IMR-90 (cell line): ENCODE measurements around the gene SFTA2.

Experiments used
- BHLHE40 ChIP-seq: fragments of 150-350 bp; IDR thresholded peaks from 2 replicates; pipeline ENCODE4 v1.6.1; 2016; ENCODE audit warnings: mild to moderate bottlenecking, low read depth, low read length
- CHD1 ChIP-seq: IDR thresholded peaks from 2 replicates; pipeline ENCODE4 v1.6.1; 2012; ENCODE audit warnings: low read depth, low read length, improper control_type of control experiment
- MXI1 ChIP-seq: IDR thresholded peaks from 2 replicates; pipeline ENCODE4 v1.6.1; 2012; ENCODE audit warnings: low read depth, mild to moderate bottlenecking, low read length, moderate library complexity, borderline replicate concordance
- NFE2L2 ChIP-seq: fragments of 150-350 bp; IDR thresholded peaks from 2 replicates; pipeline ENCODE4 v1.6.1; 2016; ENCODE audit warnings: low read depth, mild to moderate bottlenecking, low read length
- POLR2A ChIP-seq: IDR thresholded peaks from 2 replicates; pipeline ENCODE4 v1.6.1; 2012; ENCODE audit warnings: mild to moderate bottlenecking, low read depth, low read length
- SMC3 ChIP-seq: fragments of 150-350 bp; IDR thresholded peaks from 2 replicates; pipeline ENCODE4 v1.6.1; 2016; ENCODE audit warnings: low read depth, mild to moderate bottlenecking, antibody characterized with exemption, low read length, moderate library complexity
- TF ChIP-seq, protein P1 (sequence below): conservative IDR thresholded peaks from 2 replicates; pipeline ENCODE4 v1.5.1; 2012; ENCODE audit warnings: mild to moderate bottlenecking, low read depth, low read length, improper control_type of control experiment

DNA sequence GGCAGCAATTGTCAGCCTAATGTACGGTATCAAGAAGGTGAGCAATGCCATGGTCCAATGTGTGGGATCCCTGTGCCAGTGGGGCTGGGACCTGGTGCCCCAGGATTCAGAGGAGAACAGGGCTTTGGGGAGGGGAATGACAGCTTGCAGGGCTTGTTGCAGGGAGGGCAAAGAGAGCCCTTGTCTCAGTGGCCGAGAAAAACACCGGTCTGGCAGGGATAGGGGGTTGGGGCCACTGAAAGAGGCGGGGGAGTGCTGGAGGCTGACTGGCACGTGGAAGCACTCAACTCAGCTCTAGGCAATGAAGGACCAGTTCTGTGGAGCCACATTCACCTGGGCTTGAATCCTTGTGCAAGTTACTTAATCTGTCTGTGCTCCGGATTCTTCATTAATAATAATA lies 5.3 kb upstream of the SFTA2 start:
- TF ChIP-seq, protein P1, sequence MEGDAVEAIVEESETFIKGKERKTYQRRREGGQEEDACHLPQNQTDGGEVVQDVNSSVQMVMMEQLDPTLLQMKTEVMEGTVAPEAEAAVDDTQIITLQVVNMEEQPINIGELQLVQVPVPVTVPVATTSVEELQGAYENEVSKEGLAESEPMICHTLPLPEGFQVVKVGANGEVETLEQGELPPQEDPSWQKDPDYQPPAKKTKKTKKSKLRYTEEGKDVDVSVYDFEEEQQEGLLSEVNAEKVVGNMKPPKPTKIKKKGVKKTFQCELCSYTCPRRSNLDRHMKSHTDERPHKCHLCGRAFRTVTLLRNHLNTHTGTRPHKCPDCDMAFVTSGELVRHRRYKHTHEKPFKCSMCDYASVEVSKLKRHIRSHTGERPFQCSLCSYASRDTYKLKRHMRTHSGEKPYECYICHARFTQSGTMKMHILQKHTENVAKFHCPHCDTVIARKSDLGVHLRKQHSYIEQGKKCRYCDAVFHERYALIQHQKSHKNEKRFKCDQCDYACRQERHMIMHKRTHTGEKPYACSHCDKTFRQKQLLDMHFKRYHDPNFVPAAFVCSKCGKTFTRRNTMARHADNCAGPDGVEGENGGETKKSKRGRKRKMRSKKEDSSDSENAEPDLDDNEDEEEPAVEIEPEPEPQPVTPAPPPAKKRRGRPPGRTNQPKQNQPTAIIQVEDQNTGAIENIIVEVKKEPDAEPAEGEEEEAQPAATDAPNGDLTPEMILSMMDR: no peak
- no peak for TF ChIP-seq CHD1
- no peak for TF ChIP-seq POLR2A
- no peak for TF ChIP-seq SMC3
- no peak for TF ChIP-seq MXI1
- TF ChIP-seq NFE2L2: no peak
- no peak for TF ChIP-seq BHLHE40
